Measurements from ENCODE around the gene SERINC2.
A peak's percentile ranks its signal among the peaks of the same experiment; 100 is the strongest.
"Not testable (repeated sequence)": the region's sequence is repeated elsewhere in the genome, so short reads cannot be mapped to it uniquely, and the experiment has no call there.

The SERINC2 gene

DNA sequence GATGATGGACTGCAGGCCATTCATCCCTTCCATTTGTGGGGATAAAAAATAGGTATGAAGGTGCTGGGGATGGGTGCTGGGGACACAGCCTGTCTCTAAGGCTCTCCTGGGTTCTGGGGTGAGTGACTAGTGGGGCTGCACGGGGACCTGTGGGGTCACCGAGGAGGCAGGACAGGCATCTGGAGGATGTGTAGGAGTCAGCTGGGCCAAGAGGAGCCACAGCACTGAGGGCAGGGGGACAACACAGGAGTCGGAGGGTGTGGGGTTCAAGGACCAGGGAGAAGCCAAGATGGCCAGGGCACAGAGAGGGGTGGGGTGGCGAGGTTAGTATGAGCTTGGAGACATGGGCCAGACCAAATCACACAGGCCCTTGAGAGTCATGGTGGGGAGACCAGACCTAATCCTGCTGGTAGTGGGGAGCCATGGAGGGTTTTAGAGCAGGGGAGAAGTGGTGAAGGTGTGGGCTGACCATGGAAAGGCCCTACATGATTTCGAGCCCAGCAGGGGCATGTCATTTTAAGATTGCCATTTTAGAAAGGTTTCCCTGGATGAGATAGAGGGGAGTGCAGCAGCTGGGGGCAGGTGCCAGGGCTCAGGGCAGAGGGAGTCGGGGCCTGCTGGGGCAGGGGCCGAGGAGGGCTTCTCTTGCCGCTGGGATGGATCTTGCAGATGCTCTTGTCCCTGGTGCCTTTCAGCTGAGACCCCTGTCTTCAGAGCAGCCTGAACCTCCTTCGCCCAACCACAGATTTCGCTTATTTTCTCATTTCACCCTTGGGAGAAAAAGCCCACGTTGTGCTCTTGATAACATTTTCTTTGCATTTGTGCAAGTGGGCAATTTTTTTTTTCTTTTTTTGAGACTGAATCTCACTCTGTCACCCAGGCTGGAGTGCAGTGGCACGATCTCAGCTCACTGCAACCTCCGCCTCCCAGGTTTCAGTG is 22.7 kb downstream of the SERINC2 start:
- no peak for DNase-seq

GRCh38 chr1:31436596-31437432 is 23.8 kb downstream of the SERINC2 start:
- no peak for DNase-seq

GRCh38 chr1:31437433-31438037 is 24.5 kb downstream of the SERINC2 start:
- no peak for DNase-seq

DNA sequence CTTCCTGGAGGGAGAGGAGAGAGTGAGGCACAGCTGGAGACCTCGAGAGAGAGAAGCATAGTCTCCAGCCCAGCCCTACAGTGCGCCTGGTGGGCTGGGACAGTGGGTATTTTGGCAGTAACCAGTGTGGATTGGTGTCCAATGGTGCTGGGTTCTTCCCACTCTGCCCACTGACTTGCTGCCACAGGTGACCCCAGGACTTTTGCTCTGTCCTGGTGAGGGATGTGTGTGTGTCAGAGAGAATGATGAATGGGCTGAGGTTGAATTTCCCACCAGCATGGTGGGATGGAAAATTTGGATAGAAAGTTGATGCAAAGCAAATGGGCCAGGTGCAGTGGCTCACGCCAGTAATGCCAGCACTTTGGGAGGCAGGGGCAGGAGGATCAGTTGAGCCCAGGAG is 26.3 kb downstream of the SERINC2 start:
- no peak for DNase-seq

- no peak for DNase-seq
Measured at GRCh38 chr1:31441073-31441472, 28.1 kb downstream of the SERINC2 start.

- DNase-seq = no peak
Measured at GRCh38 chr1:31441558-31441957, 28.5 kb downstream of the SERINC2 start.

- DNase-seq = no peak
Measured at GRCh38 chr1:31441970-31442647, 29.1 kb downstream of the SERINC2 start.

- DNase-seq = no peak
Measured at GRCh38 chr1:31442648-31442994, 29.6 kb downstream of the SERINC2 start.

- DNase-seq = no peak
Measured at GRCh38 chr1:31443673-31444072, 30.7 kb downstream of the SERINC2 start.

DNA sequence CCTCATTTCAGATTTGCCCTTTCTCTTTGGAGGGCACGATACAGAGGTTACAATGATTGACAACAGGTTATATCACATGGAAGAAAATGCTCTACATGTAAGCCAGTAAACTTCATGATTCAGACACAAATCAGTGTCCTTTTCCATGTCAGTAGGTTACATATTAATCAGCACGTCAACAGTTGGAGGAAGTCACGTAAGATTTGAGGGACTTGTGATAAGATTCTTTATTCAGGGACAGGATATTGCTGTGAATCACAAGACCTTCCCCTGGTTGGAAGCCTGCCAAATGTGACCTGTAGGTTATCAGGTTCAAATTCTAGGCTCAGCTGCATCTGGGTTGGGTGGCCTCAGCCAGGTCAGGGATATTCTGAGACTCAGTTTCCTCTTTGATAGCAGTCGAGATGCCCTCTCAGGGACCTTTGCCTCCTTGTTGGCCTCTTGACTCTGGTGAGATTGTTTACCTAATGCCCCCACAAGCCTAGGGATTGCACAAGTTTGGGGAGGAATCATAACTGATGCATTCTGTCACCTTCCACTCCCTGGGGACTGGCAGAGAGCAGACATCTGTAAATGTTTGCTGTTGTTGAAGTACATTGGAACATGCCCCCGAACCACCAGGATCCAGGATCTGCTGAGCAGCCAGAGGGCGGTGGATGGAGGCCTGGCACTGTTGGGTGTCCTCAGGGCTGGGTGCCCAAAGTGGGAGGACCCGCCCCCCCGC is 31.9 kb downstream of the SERINC2 start:
- DNase-seq = no peak

DNA sequence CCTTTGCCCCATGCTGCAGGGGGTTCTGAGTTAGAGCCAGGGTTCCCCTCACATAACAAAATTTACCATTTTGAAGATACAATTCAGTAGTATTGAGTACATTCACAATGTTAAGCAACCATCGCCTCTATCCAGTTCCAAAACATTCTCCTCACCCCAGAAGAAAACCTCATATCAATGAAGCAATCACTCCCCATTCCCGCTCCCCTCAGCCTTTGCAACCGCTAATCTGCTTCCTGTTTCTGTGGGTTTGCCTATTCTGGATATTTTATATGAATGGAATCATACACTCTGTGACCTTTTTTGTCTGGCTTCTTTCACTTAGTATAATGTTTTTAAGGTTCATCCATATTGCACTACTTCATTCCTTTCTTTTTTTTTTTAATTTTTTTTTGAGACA is 32.9 kb downstream of the SERINC2 start:
- no peak for DNase-seq

- peak; percentile 6 for DNase-seq
Measured at GRCh38 chr1:31447210-31447609, 34.2 kb downstream of the SERINC2 start.

GRCh38 chr1:31453384-31454079 is 40.5 kb downstream of the SERINC2 start:
- no peak for DNase-seq

GRCh38 chr1:31458287-31458896 is 45.4 kb downstream of the SERINC2 start:
- no peak for DNase-seq

DNA sequence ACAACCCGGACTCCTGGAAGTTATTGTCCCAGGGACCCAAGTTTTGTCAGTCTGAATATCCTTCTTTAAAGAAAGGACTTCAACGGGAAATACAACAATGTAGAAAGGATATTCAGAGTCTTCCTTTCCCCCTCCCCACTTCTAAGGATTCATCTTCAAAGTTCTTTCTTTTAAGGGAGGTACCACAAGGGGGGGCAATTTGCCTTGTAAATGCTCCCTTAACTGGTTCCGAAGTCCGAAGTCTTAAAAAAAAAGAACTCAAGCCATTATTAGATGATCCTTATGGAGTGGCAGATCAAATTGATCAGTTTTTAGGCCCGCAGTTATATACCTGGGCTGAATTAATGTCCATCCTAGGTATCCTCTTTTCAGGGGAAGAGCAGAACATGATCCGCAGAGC is 47.0 kb downstream of the SERINC2 start:
- DNase-seq = no peak

DNA sequence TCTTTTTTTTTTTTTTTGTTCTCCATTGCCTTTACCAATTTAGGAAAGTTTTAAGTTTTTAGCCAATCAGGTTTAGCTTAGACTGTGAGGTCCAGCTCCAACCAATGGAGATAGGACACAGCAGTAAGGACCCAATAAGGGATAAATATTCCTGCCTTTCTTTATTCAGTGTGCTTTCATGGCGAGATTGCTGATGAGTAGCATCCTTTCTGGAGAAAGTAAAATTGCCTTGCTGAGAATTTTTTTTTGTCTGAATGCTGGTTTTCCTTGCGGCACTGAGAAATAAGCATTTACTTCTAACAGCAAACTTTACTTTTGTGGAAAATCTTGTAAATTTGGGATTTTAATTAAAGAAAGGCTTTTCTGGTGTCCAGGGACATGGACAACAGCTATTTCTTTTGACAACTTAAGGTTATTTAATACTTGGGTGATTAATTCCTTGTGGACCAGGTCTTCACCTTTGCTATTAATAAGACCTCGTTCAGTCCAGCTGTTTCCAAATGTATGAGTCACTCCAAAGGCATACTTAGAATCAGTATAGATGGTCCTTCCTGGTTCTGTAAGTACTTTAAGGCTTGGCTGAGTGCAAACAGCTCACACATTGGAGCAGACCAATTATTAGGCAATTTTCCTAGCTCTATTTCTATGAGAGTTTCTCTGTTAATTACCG is 54.1 kb downstream of the SERINC2 start:
- no peak for DNase-seq

GRCh38 chr1:31470794-31471315 is 57.8 kb downstream of the SERINC2 start:
- no peak for DNase-seq

- DNase-seq = peak; percentile 11
Measured at GRCh38 chr1:31471452-31472313, 58.7 kb downstream of the SERINC2 start.

- DNase-seq = not testable (repeated sequence)
Measured at GRCh38 chr1:31472314-31472651, 59.3 kb downstream of the SERINC2 start.

Data from NCI-H510A treated with DMSO at 0.1 percent for 48 hours (cell line).